H1 (cell line): Measurements from ENCODE around the gene PCCA.

ENCODE experiments used
- CEBPB ChIP-seq: IDR thresholded peaks from 2 replicates; pipeline ENCODE4 v1.6.1; 2012; ENCODE audit warnings: low read depth, low read length
- CHD1 ChIP-seq: IDR thresholded peaks from 2 replicates; pipeline ENCODE4 v1.6.1; 2012; ENCODE audit warnings: low read depth, low read length, improper control_type of control experiment
- CHD2 ChIP-seq: IDR thresholded peaks from 2 replicates; pipeline ENCODE4 v1.6.1; 2012; ENCODE audit warnings: low read length, improper control_type of control experiment
- HDAC2 ChIP-seq, 2 experiments: fragments of 300-600 bp in 1 of 2; sonication (generic) in 1 of 2; IDR thresholded peaks; 2 replicates each; pipeline ENCODE4 v1.6.1; 2011 to 2012; ENCODE audit warnings: low read depth in 2 of 2, low read length in 2 of 2, mild to moderate bottlenecking in 2 of 2, moderate library complexity in 2 of 2, borderline replicate concordance in 1 of 2, inconsistent platforms in 1 of 2
- POLR2A ChIP-seq, 2 experiments: IDR thresholded peaks; 1 replicate in 1 of 2; 2 replicates in 1 of 2; pipeline ENCODE4 v1.6.1; 2011; ENCODE audit warnings: low read depth in 2 of 2, low read length in 2 of 2, mild to moderate bottlenecking in 2 of 2; ENCODE audit errors: control extremely low read depth in 1 of 2
- POLR2AphosphoS5 ChIP-seq: IDR thresholded peaks from 2 replicates; pipeline ENCODE4 v1.6.1; 2011; ENCODE audit warnings: low read depth, low read length
- RAD21 ChIP-seq, 2 experiments: IDR thresholded peaks in 1 of 2; conservative IDR thresholded peaks in 1 of 2; 2 replicates each; pipeline ENCODE4 v1.6.1; 2011; ENCODE audit warnings: low read depth in 2 of 2, low read length in 2 of 2, improper control_type of control experiment in 1 of 2, inconsistent platforms in 1 of 2, mild to moderate bottlenecking in 1 of 2, moderate library complexity in 1 of 2
- RBBP5 ChIP-seq: IDR thresholded peaks from 2 replicates; pipeline ENCODE4 v1.7.1; 2012; ENCODE audit warnings: low read depth, mild to moderate bottlenecking, inconsistent platforms, low read length, moderate library complexity, borderline replicate concordance
- SP4 ChIP-seq: IDR thresholded peaks from 2 replicates; pipeline ENCODE4 v1.6.1; 2012; ENCODE audit warnings: low read length, inconsistent platforms
- TAF1 ChIP-seq: IDR thresholded peaks from 2 replicates; pipeline ENCODE4 v1.6.1; 2011; ENCODE audit warnings: mild to moderate bottlenecking, low read depth, low read length
- TCF12 ChIP-seq: IDR thresholded peaks from 2 replicates; pipeline ENCODE4 v1.6.1; 2011; ENCODE audit warnings: low read depth, mild to moderate bottlenecking, low read length
- YY1 ChIP-seq: IDR thresholded peaks from 2 replicates; pipeline ENCODE4 v1.6.1; 2011; ENCODE audit warnings: low read depth, mild to moderate bottlenecking, low read length
- TF ChIP-seq, protein P1 (sequence below), 3 experiments: IDR thresholded peaks; 1 replicate in 2 of 3; 2 replicates in 1 of 3; pipeline versions ENCODE4 v1.5.1 to v1.6.1; 2011; ENCODE audit warnings: low read length in 3 of 3, mild to moderate bottlenecking in 3 of 3, inconsistent platforms in 2 of 3, low read depth in 1 of 3, moderate library complexity in 1 of 3; ENCODE audit not compliant: insufficient read depth in 1 of 3; ENCODE audit errors: control extremely low read depth in 1 of 3
- TF ChIP-seq, protein P2 (sequence below): IDR thresholded peaks from 2 replicates; pipeline ENCODE4 v1.6.1; 2012; ENCODE audit warnings: inconsistent platforms

DNA sequence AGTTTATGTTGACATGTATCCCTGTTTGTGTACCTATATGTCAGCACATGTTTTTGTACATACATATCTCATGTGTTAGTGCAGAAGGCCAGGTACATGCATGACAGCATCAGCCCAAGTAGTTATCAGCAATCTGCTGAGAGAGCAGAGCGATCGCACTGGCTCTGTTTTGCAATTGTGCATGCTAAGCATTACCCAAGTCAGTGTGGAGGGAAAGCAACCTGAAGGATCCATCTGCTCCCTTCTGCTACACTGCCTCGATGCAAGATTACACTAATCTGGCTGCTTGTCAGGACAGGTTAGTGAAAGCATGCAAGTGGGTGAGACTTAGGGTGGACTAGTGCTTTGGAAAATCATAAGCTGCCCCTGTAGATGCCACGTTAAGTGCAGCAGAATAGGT is 211.8 kb downstream of the PCCA start:
- TF ChIP-seq, protein P1, sequence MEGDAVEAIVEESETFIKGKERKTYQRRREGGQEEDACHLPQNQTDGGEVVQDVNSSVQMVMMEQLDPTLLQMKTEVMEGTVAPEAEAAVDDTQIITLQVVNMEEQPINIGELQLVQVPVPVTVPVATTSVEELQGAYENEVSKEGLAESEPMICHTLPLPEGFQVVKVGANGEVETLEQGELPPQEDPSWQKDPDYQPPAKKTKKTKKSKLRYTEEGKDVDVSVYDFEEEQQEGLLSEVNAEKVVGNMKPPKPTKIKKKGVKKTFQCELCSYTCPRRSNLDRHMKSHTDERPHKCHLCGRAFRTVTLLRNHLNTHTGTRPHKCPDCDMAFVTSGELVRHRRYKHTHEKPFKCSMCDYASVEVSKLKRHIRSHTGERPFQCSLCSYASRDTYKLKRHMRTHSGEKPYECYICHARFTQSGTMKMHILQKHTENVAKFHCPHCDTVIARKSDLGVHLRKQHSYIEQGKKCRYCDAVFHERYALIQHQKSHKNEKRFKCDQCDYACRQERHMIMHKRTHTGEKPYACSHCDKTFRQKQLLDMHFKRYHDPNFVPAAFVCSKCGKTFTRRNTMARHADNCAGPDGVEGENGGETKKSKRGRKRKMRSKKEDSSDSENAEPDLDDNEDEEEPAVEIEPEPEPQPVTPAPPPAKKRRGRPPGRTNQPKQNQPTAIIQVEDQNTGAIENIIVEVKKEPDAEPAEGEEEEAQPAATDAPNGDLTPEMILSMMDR (IDR thresholded peaks at IDR 0.05; ENCODE audit: control extremely low read depth in 1 of 3, insufficient read depth in 1 of 3, low read depth in 1 of 3, low read length in 3 of 3): no peak
- TF ChIP-seq HDAC2 (IDR thresholded peaks at IDR 0.05; ENCODE audit: borderline replicate concordance in 1 of 2, low read depth in 2 of 2, low read length in 2 of 2) (no peak), CHD1 (no peak), POLR2AphosphoS5 (no peak), TCF12 (no peak), CEBPB (no peak), RAD21 (IDR thresholded peaks at IDR 0.05 in 1 of 2, conservative IDR thresholded peaks at IDR 0.05 in 1 of 2; ENCODE audit: low read depth in 2 of 2, low read length in 2 of 2) (no peak), POLR2A (IDR thresholded peaks at IDR 0.05; ENCODE audit: control extremely low read depth in 1 of 2, low read depth in 2 of 2, low read length in 2 of 2) (no peak), TAF1 (no peak), SP4 (no peak), CHD2 (no peak), RBBP5 (no peak), YY1 (no peak)
- TF ChIP-seq, protein P2, sequence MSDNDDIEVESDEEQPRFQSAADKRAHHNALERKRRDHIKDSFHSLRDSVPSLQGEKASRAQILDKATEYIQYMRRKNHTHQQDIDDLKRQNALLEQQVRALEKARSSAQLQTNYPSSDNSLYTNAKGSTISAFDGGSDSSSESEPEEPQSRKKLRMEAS: no peak
